GM19395 (cell line): ENCODE results near the gene BMX.

Experiments
- ATAC-seq: cut with Tn5 transposase; IDR thresholded peaks from one replicate; pipeline ENCODE4 v1.9.1; 2021; ENCODE audit warnings: mild to moderate bottlenecking, moderate library complexity; ENCODE audit not compliant: unreplicated experiment

BMX gene

DNA sequence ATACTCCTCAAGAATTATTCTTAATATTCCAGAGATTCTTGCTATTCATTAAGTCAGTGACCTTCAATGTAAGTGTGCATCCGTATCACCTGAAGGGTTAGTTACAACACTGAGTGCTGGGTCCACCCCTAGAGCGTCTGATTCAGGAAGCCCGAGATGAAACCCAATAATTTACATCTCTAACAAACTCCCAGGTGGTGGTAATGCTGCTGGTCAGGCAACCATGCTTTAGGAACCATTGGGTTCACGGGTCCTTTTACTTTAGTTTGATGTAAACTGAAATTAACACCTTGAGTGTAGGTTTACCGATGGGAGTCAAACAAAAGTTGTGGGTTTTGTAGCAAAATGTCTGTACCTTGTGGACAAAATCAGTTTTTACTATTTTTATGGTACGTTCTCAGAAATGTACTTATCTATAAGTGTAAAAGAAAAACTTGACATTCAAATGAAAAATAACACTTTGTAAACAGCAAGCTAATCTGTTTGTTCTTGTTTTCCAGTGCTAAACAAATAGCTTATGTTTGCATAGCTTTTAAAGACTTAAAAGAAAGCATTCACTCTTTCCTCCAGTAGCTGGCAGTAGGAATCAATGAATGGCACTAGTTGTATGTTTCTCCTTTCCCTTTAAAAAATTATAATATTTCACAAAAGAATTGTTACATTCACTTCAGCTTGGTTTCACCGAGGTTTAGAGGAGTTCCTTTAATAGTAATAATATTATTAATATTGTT, 67.4 kb downstream of the BMX start:
- ATAC-seq: no peak

- no peak for ATAC-seq
Measured at GRCh38 chrX:15570145-15570544, 69.5 kb downstream of the BMX start.

GRCh38 chrX:15574017-15574416, 73.4 kb downstream of the BMX start:
- no peak for ATAC-seq

GRCh38 chrX:15576019-15576418, 75.4 kb downstream of the BMX start:
- ATAC-seq: no peak

DNA sequence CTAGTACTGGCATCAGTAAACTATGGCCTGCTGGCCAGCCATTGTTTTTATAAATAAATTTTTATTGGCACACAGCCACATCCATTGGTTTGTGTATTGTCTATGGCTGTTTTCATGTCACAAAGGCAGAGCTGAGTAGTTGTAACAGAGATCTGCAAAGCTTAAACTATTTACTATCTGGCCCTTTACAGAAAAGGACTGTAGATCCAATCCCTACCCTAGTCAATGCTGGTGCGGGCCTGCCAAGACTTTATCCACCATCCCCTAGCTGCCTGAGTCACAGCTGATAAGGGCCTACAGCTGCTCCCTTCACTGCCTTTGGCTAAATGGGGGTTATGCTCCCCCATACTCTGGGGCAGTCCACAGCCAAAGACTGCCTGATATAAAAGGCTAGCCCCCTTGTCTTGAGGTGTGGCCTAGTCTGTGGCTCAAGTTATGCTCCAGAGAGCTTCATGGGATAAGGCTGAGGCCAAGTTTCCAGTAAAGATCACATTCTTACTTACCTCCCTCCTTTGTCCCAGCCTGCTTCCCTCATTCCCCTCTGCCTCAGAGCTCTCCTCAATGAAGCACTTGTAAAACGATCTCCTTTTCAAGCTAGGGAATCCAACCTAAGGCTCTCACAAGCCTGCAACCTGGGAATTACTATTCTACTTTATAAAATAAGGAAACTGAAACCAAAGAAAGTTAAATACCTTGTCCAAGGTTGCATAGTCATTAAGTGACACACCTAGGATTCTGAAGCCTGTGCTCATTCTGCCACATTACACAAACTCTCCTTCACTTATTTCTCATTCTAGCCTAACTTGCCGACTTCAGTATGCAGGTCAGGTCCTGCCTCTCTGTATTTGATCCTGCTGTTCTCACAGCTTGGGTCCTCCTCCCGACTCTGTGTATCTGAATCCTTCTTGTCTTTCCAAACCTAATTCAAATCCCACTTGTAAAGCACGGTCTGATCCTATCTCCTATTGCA, 79.5 kb downstream of the BMX start:
- ATAC-seq: no peak

- ATAC-seq: no peak
Measured at GRCh38 chrX:15594371-15594770, 93.8 kb downstream of the BMX start.

GRCh38 chrX:15598026-15598425, 97.4 kb downstream of the BMX start:
- no peak for ATAC-seq

DNA sequence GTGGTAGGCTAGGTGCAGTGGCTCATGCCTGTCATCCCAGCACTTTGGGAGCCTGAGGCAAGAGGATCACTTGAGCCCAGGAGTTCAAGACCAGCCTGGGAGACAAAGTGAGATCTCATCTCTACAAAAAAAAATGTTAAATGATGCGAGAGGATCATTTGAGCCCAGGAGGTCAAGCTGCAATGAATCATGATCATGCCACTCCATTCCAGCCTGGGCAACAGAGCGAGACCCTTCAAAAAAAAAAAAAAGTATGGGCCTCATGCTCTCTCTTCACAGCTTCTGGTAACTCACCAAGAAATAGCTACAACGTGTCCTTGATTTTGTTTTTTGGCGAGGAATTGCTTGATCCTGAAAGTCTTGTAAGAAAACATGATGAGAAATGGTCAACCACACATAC, 98.9 kb downstream of the BMX start:
- ATAC-seq: no peak

GRCh38 chrX:15600049-15600448, 99.4 kb downstream of the BMX start:
- no peak for ATAC-seq

DNA sequence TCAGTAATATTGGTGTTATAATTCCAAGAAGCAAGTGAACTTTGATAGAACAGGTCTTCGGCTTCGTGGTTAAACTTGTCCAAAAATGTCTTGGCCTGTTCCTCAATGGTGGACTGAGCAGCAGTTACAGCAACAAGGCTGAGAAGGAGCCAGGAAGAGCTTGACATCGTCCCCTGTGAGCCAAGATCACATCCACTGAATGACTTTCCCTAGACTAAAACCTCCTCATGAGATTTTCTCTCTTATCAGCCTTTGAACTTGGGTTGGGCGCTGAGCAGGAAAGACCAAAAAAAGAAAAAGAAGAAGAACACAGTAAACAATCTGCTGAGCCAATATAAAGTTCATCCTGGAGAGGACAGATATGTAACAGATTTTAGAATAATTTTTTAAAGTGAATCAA, 100.1 kb downstream of the BMX start, which contains the start of gene ACE2:
ACE2 (minus strand) TSS at position 216 of the 400 bp plus-strand sequence; CDS start at position 167, 49 bp downstream.
- no peak for ATAC-seq

GRCh38 chrX:15601932-15602331, 101.3 kb downstream of the BMX start:
- ATAC-seq: no peak

DNA sequence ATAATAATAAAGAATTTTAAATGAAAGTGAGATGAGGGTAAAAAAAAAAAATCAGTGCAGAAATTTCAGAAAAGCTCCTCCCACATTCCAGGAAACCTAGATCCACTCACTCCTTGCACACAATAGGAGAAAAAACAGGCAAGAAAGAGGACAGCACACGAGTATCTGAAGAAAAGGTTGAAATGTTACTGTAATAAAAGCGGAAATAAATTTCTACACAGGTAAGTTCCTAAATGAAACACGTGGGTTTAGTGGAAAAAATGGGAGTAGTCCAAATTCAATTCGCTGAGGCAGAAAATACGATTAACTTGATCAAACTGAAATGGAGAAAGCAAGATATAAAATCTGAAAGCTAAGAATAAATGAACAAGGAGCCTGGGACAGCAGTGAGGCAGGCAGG, 102.2 kb downstream of the BMX start:
- ATAC-seq: no peak

GRCh38 chrX:15605226-15605625, 104.6 kb downstream of the BMX start:
- no peak for ATAC-seq
